ENCODE measurements around the gene IRAK2. TPM values are rescaled to one million over a fixed set of nuclear protein-coding genes. Genes with fewer than 3 reads are reported as not detected.
"Not testable (repeated sequence)": the region's sequence is repeated elsewhere in the genome, so short reads cannot be mapped to it uniquely, and the experiment has no call there.

IRAK2 gene, protein sequence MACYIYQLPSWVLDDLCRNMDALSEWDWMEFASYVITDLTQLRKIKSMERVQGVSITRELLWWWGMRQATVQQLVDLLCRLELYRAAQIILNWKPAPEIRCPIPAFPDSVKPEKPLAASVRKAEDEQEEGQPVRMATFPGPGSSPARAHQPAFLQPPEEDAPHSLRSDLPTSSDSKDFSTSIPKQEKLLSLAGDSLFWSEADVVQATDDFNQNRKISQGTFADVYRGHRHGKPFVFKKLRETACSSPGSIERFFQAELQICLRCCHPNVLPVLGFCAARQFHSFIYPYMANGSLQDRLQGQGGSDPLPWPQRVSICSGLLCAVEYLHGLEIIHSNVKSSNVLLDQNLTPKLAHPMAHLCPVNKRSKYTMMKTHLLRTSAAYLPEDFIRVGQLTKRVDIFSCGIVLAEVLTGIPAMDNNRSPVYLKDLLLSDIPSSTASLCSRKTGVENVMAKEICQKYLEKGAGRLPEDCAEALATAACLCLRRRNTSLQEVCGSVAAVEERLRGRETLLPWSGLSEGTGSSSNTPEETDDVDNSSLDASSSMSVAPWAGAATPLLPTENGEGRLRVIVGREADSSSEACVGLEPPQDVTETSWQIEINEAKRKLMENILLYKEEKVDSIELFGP
- 1 to 10 TPM; 4.3 to 5.4 TPM for total RNA-seq

DNA sequence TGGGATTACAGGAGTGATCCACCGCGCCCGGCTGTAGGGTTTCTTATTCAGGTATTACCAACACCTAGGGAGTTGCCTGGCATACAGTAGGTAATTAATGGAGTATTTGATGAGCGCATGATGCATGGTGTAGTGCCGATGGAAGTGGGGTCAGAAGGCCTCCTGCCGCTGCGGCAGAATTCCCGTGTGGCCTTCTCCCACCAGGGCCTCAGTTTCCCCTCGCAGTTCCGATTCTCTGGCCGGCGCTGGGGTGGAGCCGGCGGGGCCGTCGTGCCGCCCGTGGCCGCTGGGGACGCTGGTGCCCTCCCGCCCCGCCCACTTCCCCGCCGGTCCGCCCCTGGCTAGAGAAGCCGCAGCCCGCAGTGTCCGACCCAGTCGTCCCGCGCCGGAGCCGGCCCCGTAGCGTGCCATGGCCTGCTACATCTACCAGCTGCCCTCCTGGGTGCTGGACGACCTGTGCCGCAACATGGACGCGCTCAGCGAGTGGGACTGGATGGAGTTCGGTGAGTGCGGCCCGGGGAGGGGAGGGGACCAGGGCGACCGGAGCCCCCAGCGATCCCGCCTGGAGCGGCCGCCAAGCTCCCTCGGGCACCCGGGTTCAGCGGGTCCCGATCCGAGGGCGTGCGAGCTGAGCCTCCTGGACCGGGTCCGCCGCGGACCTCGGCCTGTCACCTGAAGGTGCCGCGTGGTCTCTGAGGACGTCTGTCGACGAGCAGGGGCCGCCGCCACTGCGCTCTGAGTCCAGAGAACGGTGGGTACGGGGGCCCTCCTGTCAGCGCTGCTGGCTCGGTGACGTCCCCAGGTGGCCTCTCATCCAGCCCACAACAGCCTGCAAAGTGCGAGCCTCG is at the start of gene IRAK2:
Gene IRAK2, plus strand, starts transcription at position 374 of the 848 bp plus-strand sequence. Its CDS starts 36 bp downstream, at position 410.
- ATAC-seq: peak; percentile 88 to 89
- Mint-ChIP-seq H3K27ac (peak within 1 kb of the TSS in 1 of 2 donors; percentile 14), H3K9me3 (peaks cover 6 to 9% of the 10 kb centered on the region in 2 donors), H3K36me3 (peaks cover 7 to 12% of the 10 kb centered on the region in 2 donors)
- DNase-seq (ENCODE audit: low spot score in 2 of 2): peak; percentile 67 to 72

DNA sequence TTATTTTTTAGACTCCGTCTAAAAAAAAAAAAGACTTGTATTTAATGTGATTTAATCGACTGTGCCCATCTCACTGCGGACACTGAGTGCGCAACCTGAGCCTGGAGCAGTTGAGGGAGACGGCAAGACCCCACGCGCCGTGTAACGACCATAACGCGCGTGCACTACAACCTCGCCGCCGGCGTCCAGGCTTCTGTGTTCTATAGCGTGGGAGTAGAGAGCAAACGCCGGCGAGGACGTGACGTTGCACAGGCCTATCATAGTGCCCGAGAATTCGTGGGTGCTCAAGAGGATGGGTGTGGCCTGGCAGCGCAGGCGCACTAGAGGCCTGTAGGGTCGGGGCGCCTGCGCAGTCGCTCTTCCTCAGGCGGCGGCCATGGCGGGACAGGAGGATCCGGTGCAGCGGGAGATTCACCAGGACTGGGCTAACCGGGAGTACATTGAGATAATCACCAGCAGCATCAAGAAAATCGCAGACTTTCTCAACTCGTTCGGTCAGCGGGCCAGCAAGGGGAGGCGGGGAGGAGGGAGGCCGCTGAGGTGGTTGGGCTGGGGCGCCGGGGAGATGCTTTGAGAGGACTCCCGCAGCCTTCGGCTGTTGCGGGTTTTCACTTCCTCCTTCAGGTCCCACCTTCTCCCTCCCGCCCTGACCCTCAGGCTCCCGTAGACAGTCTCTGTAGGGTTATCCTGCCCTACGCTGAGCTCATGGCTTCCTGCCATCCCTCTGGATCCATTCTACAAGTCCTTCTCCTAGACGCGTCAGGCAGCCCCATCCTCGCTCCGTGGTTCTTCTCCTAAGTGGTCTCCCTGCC is 49.2 kb upstream of the IRAK2 start, which contains the start of gene BRK1:
Gene BRK1, plus strand, starts transcription at position 350 of the 812 bp plus-strand sequence. Its CDS starts 27 bp downstream, at position 377.
- Mint-ChIP-seq H3K9me3 (no peaks in the 10 kb centered on the region), H3K27ac (peak within 1 kb of the TSS; percentile 95 to 99)
- peak; percentile 99 for ATAC-seq

DNA sequence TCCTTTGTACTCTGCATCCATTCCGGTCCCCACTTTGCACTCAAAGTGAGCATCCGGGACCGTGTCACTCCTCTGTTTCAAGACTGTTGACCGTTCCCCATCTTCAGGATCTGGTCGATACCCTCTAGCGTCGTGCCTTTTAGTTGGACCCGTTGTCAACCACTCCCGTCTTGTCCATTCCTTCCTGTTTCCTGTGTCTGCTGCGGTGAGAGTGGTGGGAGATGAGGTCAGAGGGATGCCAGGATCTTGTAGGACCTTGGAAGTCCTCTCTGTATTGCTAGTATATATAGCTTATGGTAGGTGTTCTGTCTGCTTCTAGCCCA is 48.6 kb upstream of the IRAK2 start:
- Mint-ChIP-seq H3K27ac (peak overlapping the region; percentile 95 to 99), H3K9me3 (no peaks in the 10 kb centered on the region), H3K36me3 (peaks cover 15 to 29% of the 10 kb centered on the region in 2 donors)
- no peak for DNase-seq (ENCODE audit: low spot score in 2 of 2)
- ATAC-seq: no peak

More for the DNA sequence above, 49.2 kb upstream of the IRAK2 start, which contains the start of gene BRK1:
- peaks cover 15 to 23% of the 10 kb centered on the region in 2 donors for H3K36me3 Mint-ChIP-seq
- peak; percentile 88 to 95 for DNase-seq (ENCODE audit: low spot score in 2 of 2)

DNA sequence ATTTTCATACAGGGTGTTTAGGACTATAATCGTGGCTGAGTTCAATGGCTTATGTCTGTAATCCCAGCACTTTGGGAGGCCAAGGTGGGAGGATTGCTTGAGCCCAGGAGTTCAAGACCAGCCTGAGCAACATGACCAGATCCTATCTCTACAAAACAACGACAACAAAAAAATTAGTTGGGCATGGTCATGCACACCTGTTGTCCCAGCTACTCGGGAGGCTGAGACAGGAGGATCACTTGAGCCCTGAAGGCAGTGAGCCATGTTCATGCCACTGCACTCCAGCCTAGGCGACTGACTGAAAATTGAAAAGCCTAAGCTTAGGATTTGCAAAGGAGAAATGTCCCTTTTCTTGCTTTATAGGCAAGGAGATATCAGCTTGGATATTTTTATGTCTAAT is 47.8 kb upstream of the IRAK2 start:
- DNase-seq (ENCODE audit: low spot score in 2 of 2): no peak
- no peaks in the 10 kb centered on the region for H3K9me3 Mint-ChIP-seq
- peak overlapping the region in 1 of 2 donors; percentile 95 for H3K27ac Mint-ChIP-seq
- H3K36me3 Mint-ChIP-seq: peaks cover 15 to 32% of the 10 kb centered on the region in 2 donors
- ATAC-seq: no peak

DNA sequence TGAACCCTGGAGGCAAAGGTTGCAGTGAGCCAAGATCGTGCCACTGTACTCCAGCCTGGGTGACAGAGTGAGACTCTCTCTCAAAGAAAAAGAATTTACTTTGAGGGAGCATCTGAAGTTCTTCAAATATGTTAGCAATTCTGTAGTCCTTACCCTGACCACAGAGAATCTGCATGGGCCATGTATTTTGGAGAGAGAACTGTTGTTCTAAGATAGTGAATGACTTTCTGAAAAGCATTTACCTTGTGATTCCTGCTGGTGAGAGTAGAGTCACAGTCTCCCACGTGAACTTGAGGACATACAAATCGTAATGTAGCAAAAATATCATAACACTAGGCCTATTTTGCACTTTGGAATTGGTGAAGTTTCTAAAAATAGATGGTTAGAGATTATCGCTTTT is 45.3 kb upstream of the IRAK2 start:
- H3K36me3 Mint-ChIP-seq: peaks cover 15 to 38% of the 10 kb centered on the region in 2 donors
- no peak for ATAC-seq
- no peak overlapping the region for H3K27ac Mint-ChIP-seq
- no peaks in the 10 kb centered on the region for H3K9me3 Mint-ChIP-seq
- no peak for DNase-seq (ENCODE audit: low spot score in 2 of 2)

DNA sequence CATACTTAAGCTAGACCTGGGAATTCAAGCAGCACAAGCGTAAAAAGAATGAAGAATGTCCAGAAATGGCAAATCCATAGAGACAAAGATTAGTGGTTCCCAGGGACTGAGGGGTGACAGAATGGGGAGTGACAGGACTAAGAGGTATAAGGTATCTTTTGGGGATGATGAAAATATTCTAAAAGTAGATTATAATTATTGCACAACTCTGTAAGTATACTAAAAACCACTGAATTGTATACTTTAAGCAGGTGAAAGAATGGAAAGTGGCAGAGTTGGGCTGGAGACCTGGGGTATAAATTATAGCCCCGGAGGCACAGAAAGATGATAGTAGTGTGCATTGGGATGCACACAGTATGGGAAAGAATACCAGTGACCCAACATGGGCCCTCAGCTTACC is 43.7 kb upstream of the IRAK2 start:
- no peak overlapping the region for H3K27ac Mint-ChIP-seq
- H3K36me3 Mint-ChIP-seq: peaks cover 7 to 35% of the 10 kb centered on the region in 2 donors
- H3K9me3 Mint-ChIP-seq: no peaks in the 10 kb centered on the region
- DNase-seq (ENCODE audit: low spot score in 2 of 2) (no peak), ATAC-seq (no peak)

DNA sequence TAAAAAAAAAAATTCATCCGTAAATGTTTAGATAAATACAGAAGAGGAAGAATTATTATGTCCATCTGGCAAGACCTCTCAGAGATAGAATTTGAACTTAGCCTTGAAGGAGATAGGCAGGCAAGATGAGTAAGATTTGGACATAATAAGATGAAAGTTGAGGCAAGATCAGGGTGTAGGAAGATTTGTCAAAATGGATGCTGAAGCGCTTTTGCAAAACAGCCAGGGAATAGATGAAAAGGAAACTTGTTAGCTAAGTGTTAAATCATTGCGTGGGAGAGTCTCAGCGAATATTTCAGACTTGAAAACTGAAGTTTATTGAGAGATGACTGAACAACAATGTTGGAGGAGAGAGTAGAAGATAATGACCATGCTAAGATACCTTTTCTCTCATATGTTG is 42.0 kb upstream of the IRAK2 start:
- H3K9me3 Mint-ChIP-seq: no peaks in the 10 kb centered on the region
- peak; percentile 24 to 53 for ATAC-seq
- no peak for DNase-seq (ENCODE audit: low spot score in 2 of 2)
- peaks cover 11 to 43% of the 10 kb centered on the region in 2 donors for H3K36me3 Mint-ChIP-seq
- H3K27ac Mint-ChIP-seq: peak overlapping the region in 1 of 2 donors; percentile 12

DNA sequence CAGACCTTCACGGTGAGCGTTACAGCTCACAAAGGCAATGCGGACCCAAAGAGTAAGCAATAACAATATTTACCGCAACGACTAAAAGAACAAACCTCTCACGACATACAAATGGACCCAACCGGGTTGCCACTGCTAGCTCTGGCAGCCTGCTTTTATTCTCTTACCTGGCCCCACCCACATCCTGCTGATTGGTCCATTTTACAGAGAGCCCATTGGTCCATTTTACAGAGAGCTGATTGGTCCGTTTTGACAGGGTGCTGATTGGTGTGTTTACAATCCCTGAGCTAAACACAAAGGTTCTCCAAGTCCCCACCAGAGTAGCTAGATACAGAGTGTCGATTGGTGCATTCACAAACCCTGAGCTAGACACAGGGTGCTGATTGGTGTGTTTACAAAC is 28.8 kb upstream of the IRAK2 start:
- H3K36me3 Mint-ChIP-seq; DNase-seq (ENCODE audit: low spot score in 2 of 2); H3K9me3 Mint-ChIP-seq; H3K27ac Mint-ChIP-seq; ATAC-seq: not testable (repeated sequence)

DNA sequence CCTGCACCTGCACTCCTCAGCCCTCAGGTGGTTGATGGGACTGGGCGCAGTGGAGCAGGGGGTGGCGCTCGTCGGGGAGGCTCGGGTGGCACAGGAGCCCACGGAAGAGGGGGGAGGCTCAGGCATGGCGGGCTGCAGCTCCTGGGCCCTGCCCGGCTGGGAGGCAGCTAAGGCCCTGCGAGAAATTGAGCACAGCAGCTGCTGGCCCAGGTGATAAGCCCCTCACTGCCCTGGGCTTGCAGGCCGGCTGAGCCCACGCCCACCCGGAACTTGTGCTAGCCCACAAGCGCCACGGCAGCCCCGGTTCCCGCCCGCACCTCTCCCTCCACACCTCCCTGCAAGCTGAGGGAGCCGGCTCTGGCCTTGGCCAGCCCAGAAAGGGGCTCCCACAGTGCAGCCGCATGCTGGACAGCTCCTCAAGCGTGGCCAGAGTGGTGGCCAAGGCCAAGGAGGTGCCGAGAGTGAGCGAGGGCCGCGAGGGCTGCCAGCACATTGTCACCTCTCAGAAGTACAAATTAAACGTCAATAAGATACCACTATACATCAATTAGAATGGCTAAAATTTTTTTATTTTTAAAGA is 28.2 kb upstream of the IRAK2 start:
- DNase-seq (ENCODE audit: low spot score in 2 of 2) (no peak), ATAC-seq (no peak)
- no peak overlapping the region for H3K27ac Mint-ChIP-seq
- H3K36me3 Mint-ChIP-seq: peaks cover 0 to under 1% of the 10 kb centered on the region in 2 donors
- no peaks in the 10 kb centered on the region for H3K9me3 Mint-ChIP-seq

DNA sequence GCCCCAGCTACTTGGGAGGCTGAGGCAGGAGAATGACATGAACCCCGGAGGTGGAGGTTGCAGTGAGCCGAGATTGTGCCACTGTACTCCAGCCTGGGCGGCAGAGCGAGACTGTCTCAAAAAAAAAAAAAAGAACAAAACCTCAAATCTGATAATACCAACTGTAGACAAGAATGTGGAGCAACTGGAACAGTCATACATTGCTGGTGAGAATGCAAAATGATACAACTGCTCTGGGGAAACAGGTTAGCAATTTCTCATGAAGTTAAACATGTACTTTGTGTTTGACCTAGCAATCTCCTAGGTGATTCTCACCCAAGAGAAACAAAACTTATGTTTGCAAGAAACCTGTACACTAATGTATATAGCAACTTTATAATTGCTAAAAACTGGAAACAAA is 27.5 kb upstream of the IRAK2 start:
- Mint-ChIP-seq H3K27ac (no peak overlapping the region), H3K36me3 (peaks cover 4 to 7% of the 10 kb centered on the region in 2 donors), H3K9me3 (no peaks in the 10 kb centered on the region)
- ATAC-seq (no peak), DNase-seq (ENCODE audit: low spot score in 2 of 2) (no peak)

DNA sequence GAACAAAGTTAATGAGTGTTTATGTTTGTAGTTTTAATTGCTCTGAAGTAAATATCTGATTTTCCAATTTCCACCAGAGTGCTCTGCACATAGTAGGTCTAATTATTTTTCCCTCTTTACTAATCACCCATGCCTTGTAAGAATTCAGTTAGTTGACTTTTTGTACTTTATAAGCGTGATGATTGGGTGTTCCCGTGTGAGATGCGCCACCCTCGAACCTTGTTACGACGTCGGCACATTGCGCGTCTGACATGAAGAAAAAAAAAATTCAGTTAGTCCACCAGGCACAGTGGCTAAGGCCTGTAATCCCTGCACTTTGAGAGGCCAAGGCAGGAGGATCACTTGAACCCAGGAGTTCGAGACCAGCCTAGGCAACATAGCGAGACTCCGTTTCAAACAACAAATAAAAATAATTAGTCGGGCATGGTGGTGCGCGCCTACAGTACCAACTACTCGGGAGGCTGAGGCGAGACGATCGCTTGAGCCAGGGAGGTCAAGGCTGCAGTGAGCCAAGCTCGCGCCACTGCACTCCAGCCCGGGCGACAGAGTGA is 23.6 kb upstream of the IRAK2 start:
- DNase-seq (ENCODE audit: low spot score in 2 of 2): peak in 1 of 2 donors; percentile 17
- peak overlapping the region; percentile 95 to 98 for H3K27ac Mint-ChIP-seq
- H3K9me3 Mint-ChIP-seq: no peaks in the 10 kb centered on the region
- peaks cover 14 to 31% of the 10 kb centered on the region in 2 donors for H3K36me3 Mint-ChIP-seq
- ATAC-seq: peak in 1 of 2 donors; percentile 10

DNA sequence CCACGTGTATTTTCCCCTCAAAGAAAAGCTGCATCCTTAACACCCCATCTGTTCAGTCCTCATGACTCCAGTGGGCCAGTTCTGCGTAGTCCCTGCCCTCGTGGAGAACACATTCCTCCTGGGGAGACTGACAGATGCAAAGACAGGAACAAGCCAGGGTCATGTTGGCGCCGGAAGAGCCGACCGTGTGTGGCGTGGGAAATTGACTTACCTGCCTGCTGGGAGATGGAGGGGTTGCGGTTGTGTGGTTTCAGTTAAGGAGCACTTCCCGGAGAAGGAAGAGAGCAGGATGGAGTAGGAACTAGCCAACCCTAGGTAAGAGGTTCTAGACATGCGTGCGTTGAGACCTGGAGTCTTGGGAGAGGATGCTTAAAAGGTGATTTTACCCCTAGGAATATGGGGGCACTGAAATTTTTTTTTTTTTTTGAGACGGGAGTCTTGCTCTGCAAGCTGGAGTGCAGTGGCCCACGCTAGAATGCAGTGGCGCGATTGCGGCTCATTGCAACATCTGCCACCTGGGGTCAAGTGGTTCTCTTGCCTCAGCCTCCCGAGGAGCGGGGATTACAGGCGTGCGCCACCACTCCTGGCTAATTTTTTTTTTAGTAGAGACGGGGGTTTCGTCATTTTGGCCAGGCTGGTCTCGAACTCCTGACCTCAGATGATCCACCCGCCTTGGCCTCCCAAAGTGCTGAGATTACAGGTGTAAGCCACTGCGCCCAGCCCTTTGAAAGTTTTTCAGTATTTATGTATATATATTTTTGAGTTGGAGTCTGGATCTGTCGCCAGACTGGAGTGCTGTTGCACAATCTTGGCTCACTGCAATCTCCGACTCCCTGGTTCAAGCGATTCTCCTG is 21.8 kb upstream of the IRAK2 start:
- Mint-ChIP-seq H3K9me3 (no peaks in the 10 kb centered on the region), H3K36me3 (peaks cover 14 to 39% of the 10 kb centered on the region in 2 donors), H3K27ac (peak overlapping the region; percentile 96 to 98)
- peak in 1 of 2 donors; percentile 11 for ATAC-seq
- DNase-seq (ENCODE audit: low spot score in 2 of 2): no peak

DNA sequence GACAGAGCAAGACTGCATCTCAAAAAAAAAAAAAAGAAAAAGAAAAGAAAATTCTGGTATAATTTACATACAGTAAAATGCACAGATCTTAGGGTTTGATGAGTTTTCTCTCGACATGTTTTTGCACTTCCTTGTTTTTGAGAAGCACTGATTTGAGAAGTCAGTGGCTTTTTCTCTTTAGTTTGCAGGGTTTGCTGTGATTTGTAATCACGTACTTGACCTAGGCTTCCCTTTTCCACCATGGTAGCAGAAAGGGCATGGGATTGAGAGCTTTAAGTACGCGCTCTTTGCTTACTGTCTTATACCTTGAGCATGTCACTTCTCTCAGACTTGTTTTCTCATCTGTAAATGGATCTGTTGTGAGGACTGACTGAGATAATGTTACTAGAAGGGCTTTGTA is 19.0 kb upstream of the IRAK2 start:
- Mint-ChIP-seq H3K27ac (peak overlapping the region in 1 of 2 donors; percentile 29), H3K36me3 (peaks cover 26 to 55% of the 10 kb centered on the region in 2 donors)
- DNase-seq (ENCODE audit: low spot score in 2 of 2): no peak

DNA sequence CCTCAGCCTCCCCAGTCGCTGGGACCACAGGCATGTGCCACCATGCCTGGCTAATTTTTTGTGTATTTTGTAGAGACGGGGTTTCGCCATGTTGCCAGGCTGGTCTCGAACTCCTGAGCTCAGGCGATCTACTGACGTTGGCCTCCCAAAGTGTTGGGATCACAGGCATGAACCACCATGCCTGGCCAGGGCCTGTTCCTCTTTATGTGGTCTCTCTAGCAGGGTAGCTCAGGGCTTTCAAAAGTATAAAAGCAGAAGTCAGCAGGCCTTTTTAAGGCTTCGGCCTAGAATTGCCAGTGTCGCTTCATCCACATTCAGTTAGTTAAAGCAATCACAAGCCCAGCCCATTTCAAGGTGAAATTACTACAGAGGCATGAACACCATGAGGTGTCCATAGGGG is 15.5 kb upstream of the IRAK2 start:
- H3K27ac Mint-ChIP-seq: peak overlapping the region in 1 of 2 donors; percentile 38
- H3K9me3 Mint-ChIP-seq: no peaks in the 10 kb centered on the region
- ATAC-seq (no peak), DNase-seq (ENCODE audit: low spot score in 2 of 2) (no peak)
- peaks cover 12 to 44% of the 10 kb centered on the region in 2 donors for H3K36me3 Mint-ChIP-seq

More for the DNA sequence above, 19.0 kb upstream of the IRAK2 start:
- H3K9me3 Mint-ChIP-seq: no peaks in the 10 kb centered on the region
- no peak for ATAC-seq

Measured in activated naive CD4-positive, alpha-beta T cell treated with anti-CD3 and anti-CD28 coated beads, Interleukin-2, amount 50 U/mL, for 72 hours (primary cell).